Neuron (in vitro differentiated cells): ENCODE measurements around the gene CLBA1.

Experiments
- H2AFZ ChIP-seq: one replicate; pipeline ENCODE4 v1.6.1; 2013; ENCODE audit warnings: low read depth, mild to moderate bottlenecking, inconsistent platforms, low read length, moderate library complexity
- H3K27me3 ChIP-seq: one replicate; pipeline ENCODE4 v1.6.1; 2013; ENCODE audit warnings: low read length; ENCODE audit not compliant: insufficient read depth
- H3K36me3 ChIP-seq: one replicate; pipeline ENCODE4 v1.6.1; 2013; ENCODE audit warnings: low read length; ENCODE audit not compliant: insufficient read depth
- H3K4me1 ChIP-seq: one replicate; pipeline ENCODE4 v1.6.1; 2013; ENCODE audit warnings: low read length; ENCODE audit not compliant: insufficient read depth
- H3K4me3 ChIP-seq: 2 replicates; pipeline ENCODE4 v1.5.1; 2013; ENCODE audit warnings: mild to moderate bottlenecking, low read length, moderate library complexity
- H3K9me3 ChIP-seq: one replicate; pipeline ENCODE4 v1.6.1; 2013; ENCODE audit warnings: low read length

CLBA1 gene

GRCh38 chr14:105041841-105042765 is 56.5 kb downstream of the CLBA1 start:
- Histone ChIP-seq H3K4me1 (peaks cover 9% of the 10 kb centered on the region), H2AFZ (no peak overlapping the region), H3K27me3 (peaks cover 17% of the 10 kb centered on the region), H3K36me3 (no peaks in the 10 kb centered on the region), H3K4me3 (no peak overlapping the region), H3K9me3 (no peaks in the 10 kb centered on the region)

DNA sequence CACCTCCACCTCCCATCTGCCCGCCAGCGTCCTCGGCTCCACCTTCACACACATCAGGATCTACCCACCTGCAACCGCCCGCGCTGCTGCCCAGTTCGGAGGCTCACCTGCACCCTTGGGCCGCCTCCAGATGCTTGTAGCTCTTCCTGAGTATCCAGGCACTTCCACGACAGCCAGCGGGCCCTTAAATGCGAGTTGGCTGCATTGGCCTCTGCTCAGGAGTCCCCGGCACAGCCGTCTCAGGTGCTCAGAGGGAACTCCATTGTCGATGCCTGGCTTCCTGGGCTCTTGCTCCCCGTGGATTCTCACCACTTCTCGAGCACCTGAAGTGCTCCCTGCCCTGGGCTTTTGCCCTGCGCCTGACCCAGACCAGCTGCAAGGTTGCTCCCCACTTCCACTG is 57.2 kb downstream of the CLBA1 start:
- H3K36me3 ChIP-seq, result no peaks in the 10 kb centered on the region
- peaks cover 9% of the 10 kb centered on the region for H3K4me1 ChIP-seq
- no peak overlapping the region for H3K4me3 ChIP-seq
- H3K27me3 ChIP-seq, result peaks cover 18% of the 10 kb centered on the region
- no peak overlapping the region for H2AFZ ChIP-seq
- no peaks in the 10 kb centered on the region for H3K9me3 ChIP-seq

DNA sequence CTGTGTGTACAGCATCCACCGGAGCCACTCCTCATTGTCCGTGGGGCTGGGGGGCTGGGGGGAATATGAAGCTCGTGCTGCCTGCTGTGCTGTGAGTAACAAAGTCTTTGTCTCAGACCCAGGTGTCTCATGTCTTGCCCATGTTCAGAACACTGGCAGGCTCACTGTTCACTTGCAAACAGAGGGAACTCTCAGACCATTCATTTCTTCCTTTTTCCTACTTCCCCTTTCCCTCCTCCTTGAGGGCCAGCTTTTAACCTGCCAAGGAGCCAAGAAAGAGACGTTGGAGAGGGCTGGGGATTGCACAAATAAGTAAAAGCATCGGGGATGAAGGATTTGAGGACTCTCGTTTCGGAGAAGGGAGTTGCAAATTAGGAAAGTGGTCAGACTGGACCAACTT is 58.1 kb downstream of the CLBA1 start:
- H3K4me1 ChIP-seq, result peaks cover 6% of the 10 kb centered on the region
- H3K9me3 ChIP-seq, result no peaks in the 10 kb centered on the region

More for the DNA sequence above, 58.1 kb downstream of the CLBA1 start:
- no peak overlapping the region for H2AFZ ChIP-seq
- no peak overlapping the region for H3K4me3 ChIP-seq
- H3K36me3 ChIP-seq, result no peaks in the 10 kb centered on the region
- peaks cover 18% of the 10 kb centered on the region for H3K27me3 ChIP-seq
